Stromal cell of bone marrow (primary cell): Measurements from ENCODE around the gene PPP2R3B.

Experiments
- DNase-seq: peaks from one replicate; pipeline ENCODE4 v3.0.0-alpha.2; 2012; ENCODE audit warnings: low read depth

The PPP2R3B gene

DNA sequence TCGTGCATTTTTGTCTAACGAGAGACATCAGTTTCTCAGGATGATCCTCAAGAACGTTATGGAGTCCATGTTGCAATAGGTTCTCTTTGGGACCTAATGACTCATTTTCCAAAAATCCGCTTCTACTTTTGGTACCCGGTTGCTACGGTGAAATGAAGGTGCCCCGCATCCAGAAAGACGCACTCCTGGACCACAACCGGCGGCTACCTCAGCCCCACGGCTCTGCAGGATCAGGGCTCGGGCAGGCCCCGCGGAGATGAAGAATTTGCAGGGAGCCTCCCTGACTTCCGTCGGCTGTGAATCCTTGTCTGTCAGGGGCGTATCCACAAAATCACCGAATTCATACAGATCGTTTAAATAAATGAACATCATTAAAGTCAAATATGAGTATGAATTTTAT, 83.7 kb downstream of the PPP2R3B start:
- DNase-seq, result no peak

DNA sequence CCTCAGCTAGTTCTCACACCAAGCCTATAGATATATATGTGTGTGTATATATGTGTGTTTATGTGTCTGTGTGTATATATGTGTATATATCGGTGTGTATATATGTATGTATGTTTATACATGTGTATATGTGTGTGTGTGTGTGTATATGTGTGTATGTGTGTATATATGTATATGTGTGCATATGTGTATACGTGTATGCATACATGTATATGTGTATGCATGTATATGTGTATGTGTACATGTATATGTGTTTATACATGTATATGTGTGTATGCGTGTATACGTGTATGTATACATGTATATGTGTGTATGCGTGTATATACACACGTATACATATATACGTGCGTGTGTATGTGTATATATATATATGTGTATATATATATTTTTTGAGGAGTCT, 86.4 kb downstream of the PPP2R3B start:
- DNase-seq, result no peak

DNA sequence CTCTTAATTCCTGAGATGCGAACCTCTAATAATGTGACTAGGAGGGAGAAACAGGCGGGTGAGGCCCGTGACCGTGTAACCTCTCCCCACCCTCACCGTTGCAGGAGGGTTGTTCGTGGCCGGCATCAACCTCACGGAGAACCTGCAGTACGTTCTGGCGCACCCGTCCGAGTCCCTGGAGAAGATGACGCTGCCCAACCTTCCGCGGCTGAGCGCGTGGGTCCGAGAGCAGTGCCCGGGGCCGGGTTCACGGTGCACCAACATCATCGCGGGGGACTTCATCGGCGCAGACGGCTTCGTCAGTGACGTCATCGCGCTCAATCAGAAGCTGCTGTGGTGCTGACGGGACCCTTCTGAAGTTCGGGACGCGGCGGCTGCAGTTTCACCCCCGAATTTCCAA, 87.7 kb downstream of the PPP2R3B start:
- no peak for DNase-seq

DNA sequence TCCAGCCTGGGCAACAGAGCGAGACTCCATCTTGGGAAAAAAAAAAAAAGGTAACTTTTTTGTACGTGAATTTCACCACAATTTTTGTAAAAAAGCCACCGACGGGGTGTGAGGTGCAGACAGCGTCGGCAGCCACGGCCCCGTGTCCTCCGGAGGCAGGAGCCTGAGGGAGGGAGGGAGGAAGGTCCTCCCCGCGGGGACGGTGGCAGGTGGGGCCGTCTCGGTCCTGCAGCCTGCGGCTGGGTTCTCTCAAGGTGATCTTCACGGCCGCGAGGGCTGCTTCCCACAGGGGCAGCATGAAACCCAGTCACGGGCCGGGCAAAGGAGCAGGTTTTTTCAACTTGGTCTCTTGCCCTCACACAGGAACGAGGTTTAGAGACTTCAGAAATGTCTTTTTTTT, 91.6 kb downstream of the PPP2R3B start:
- no peak for DNase-seq

DNA sequence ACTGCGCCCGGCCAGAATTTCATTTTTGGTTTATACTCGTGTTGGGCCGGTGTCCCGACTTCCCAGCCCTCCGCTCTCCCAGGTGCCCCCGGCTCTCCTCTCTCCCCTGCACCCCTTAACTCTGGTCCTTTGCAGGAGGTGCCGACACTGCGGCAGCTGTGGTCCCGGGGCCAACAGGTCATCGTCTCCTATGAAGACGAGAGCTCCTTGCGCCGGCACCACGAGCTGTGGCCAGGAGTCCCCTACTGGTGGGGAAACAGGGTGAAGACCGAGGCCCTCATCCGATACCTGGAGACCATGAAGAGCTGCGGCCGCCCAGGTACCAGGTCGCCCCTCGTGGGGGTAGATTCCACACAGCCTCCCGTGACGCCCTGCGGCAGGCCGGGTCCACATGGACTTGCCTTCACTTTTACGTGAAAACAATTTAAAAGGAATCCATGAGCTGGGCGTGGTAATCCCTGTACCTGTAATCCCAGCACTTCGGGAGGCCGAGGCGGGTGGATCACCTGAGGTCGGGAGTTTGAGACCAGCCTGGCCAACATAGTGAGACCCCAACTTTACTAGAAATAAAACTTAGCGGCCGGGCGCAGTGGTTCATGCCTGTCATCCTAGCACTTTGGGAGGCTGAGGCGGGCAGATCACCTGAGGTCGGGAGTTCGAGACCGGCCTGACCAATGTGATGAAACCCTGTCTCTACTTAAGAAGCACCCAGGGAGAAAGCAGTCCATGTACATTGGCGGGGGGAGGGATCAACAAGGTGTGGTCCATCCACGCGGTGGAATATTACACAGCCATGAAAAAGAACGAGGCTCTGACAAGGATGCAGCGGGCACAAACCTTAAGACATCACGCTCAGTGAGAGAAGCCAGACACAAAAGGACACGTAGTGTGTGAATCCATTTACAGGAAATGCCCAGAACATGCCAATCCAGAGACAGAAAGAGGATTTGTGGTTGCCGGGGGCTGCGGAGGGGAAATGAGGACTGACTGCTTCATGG, 93.5 kb downstream of the PPP2R3B start:
- no peak for DNase-seq

DNA sequence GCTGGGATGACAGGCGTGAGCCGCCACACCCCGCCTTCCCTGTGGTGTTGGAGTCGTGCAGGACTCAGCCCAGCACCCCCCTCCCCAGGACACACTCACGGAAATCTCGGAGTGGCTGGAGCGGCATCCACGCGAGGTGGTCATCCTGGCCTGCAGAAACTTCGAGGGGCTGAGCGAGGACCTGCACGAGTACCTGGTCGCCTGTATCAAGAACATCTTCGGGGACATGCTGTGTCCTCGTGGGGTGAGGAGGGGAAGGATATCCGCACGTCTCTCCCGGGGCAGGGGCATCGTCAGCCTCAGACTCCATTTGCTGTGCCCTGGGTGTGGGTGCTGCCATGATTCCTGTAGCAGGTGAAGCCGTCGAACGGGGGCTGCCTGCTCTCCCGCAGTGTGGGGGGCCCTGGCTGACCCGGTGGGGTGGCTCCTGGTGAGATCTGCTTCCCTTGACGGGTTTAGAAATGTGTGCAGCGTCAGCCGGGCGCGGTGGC, 95.3 kb downstream of the PPP2R3B start:
- no peak for DNase-seq

DNA sequence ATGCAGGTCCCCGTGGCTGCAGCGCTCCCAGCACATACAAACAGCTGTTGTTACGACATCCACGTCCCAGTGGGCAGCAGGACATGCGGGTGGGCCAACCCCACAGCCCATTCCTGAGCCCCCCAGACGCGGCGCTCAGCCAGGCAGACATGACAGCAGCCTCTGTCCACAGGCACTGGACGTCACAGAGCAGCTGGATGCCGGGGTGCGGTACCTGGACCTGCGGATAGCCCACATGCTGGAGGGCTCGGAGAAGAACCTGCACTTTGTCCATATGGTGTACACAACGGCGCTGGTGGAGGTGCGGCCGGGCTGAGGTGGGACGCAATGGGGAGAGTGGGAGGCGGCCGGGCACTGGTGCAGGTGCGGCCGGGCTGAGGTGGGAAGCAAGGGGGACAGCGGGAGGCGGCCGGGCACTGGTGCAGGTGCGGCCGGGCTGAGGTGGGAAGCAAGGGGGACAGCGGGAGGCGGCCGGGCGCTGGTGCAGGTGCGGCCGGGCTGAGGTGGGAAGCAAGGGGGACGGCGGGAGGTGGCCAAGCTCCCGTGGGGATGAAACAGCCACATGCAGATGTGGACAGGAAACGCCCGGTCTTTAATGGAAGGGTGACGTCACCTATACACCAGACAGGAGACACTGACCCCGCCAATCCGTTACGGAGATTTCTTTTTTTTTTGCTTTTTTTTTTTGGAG, 96.1 kb downstream of the PPP2R3B start:
- DNase-seq, result no peak

DNA sequence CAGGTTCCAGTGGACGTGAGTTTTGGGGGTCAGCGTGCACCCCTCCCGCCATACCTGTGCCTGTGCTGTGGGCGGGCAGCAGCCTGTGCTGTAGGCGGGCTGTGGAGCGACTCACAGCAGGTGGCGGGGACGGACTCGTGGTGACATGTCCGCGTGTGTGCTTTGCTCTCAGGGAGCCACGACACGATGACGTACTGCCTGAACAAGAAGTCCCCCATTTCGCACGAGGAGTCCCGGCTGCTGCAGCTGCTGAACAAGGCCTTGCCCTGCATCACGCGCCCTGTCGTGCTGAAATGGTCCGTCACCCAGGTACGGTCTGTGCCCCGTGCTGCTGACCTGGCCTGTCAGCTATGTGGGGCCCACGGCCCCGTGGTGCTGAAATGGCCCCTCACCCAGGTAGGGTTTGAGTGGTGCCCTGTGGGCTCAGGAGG, 98.1 kb downstream of the PPP2R3B start:
- DNase-seq, result no peak

DNA sequence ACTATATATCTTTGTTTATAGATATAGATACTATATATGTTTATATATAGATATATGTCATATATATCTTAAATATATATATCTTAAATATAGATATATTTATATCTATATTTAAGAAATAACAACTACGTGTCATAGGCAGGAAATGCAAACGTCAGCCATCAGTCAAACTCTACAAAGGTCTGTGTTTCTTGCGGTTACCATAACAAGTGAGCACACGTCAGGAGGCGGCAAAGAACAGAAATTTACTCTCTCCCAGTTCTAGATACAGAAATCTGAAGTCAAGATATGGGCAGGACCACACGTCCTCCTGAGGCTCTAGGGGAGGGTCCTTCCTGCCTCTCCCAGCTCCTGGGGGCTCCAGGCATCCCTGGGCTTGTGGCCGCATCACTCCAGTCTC, 99.0 kb downstream of the PPP2R3B start:
- no peak for DNase-seq

DNA sequence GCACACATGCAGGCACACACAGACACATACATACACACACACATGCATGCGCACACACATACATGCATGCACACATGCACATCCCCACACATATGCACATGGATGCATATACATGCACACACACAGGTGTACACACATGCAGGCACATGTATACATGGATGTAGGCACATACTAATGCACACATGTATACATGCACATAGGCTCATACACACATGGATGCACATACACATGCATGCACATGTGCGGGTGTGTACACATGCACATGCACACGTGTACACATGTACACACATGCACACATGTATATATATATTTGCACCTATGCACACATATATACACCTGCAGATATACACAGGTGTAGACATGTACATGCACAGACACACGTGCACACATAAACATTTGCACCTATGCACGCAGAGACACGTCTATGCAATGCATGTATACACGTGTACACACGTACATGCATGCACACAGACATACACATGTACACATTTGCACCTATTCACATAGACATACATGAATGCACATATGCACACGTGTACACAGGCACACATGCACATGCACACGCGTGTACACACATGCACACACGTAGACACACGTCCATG, 101.5 kb downstream of the PPP2R3B start:
- no peak for DNase-seq
